ENCODE measurements around the gene SLC16A12. TPM values are rescaled to one million over a fixed set of nuclear protein-coding genes. Genes with fewer than 3 reads are reported as not detected.

SLC16A12 gene
- total RNA-seq, 1 experiment from 2014 or later, result 0.77 TPM

DNA sequence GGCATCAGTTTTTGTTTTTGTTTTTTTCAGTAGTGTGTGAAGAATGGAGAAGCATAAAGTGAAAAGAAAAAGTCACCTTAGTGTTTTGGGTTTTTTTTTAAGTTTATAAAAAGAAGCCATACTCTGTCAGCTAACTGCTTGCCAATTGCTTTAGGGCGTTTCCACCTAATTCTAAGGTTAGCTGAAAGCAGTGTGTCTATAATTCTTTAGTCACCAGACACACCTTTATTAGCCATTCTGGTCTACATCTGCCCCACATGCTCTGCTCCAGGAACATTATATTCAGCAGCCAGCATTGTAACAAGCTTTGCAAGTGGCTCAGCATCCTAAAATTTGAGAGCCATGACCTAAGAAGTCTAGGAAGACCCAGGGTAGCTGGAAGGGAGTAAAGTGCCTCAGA lies 14.1 kb upstream of the SLC16A12 start:
- no peak overlapping the region for H2BK15ac ChIP-seq (ENCODE audit: low read depth, low read length)
- no peak overlapping the region for H4K91ac ChIP-seq (ENCODE audit: insufficient read length, low read depth, low read length)
- no peak overlapping the region for H3K14ac ChIP-seq (ENCODE audit: insufficient read depth, low read length)
- H3K23ac ChIP-seq (ENCODE audit: insufficient read length, low read depth, low read length), result no peak overlapping the region
- no peaks in the 10 kb centered on the region; the same call in 1 of the 2 replicates for H3K27me3 Mint-ChIP-seq (ENCODE audit: low read depth)
- no peak overlapping the region for H3T11ph ChIP-seq (ENCODE audit: low read length)
- peaks cover 0 to 8% (median 0%) of the 10 kb centered on the region in 3 experiments; a peak in 4 of 7 replicates for H3K36me3 Mint-ChIP-seq (ENCODE audit: insufficient read depth in 1 of 3, low read depth in 3 of 3)
- H3K4me3 Mint-ChIP-seq, result no peak overlapping the region
- no peak overlapping the region for H3K4ac ChIP-seq (ENCODE audit: low read depth, low read length)
- no peaks in the 10 kb centered on the region for H3K4me1 ChIP-seq (ENCODE audit: insufficient read depth, low read length)
- H2BK5ac ChIP-seq (ENCODE audit: insufficient read length, low read length), result no peak overlapping the region
- H4K20me1 ChIP-seq (ENCODE audit: control insufficient read depth, insufficient read depth, insufficient read length), result no peaks in the 10 kb centered on the region
- H2AFZ ChIP-seq (ENCODE audit: low read length), result no peak overlapping the region
- no peaks in the 10 kb centered on the region for H3K23me2 ChIP-seq (ENCODE audit: insufficient read length, low read depth, low read length, poor library complexity, severe bottlenecking)
- peaks cover 2 to 10% of the 10 kb centered on the region in 2 experiments; a peak in 4 of 5 replicates for H3K9me3 Mint-ChIP-seq
- no peak overlapping the region for H3K27ac Mint-ChIP-seq
- H3K4me1 Mint-ChIP-seq, result no peaks in the 10 kb centered on the region
- no peak overlapping the region for H3K18ac ChIP-seq (ENCODE audit: insufficient read length, low read depth, low read length)
- H3K9ac ChIP-seq (ENCODE audit: extremely low read depth, insufficient read length, low read length), result no peak overlapping the region
- no peak overlapping the region for H3K27ac ChIP-seq (ENCODE audit: insufficient read length, low read depth, low read length)
- no peaks in the 10 kb centered on the region for H3K9me3 ChIP-seq (ENCODE audit: control insufficient read depth, low read depth, low read length)
- no peak overlapping the region for H3K4me2 ChIP-seq (ENCODE audit: insufficient read depth, insufficient read length, low read length)
- no peak overlapping the region for H2BK20ac ChIP-seq (ENCODE audit: low read depth, low read length, poor library complexity, severe bottlenecking)
- H3K27me3 ChIP-seq (ENCODE audit: insufficient read depth, low read length), result peaks cover 2% of the 10 kb centered on the region; the same call in 1 of the 2 replicates
- TF ChIP-seq, protein P1, sequence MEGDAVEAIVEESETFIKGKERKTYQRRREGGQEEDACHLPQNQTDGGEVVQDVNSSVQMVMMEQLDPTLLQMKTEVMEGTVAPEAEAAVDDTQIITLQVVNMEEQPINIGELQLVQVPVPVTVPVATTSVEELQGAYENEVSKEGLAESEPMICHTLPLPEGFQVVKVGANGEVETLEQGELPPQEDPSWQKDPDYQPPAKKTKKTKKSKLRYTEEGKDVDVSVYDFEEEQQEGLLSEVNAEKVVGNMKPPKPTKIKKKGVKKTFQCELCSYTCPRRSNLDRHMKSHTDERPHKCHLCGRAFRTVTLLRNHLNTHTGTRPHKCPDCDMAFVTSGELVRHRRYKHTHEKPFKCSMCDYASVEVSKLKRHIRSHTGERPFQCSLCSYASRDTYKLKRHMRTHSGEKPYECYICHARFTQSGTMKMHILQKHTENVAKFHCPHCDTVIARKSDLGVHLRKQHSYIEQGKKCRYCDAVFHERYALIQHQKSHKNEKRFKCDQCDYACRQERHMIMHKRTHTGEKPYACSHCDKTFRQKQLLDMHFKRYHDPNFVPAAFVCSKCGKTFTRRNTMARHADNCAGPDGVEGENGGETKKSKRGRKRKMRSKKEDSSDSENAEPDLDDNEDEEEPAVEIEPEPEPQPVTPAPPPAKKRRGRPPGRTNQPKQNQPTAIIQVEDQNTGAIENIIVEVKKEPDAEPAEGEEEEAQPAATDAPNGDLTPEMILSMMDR (conservative IDR thresholded peaks at IDR 0.05), result no peak
- no peak overlapping the region for H2BK12ac ChIP-seq (ENCODE audit: insufficient read length, low read depth, low read length)
- no peak overlapping the region for H4K5ac ChIP-seq (ENCODE audit: insufficient read length, low read depth, low read length)
- H4K8ac ChIP-seq (replicated peaks; ENCODE audit: insufficient read length, low read depth, low read length), result no peak overlapping the region
- H3K79me1 ChIP-seq (ENCODE audit: insufficient read depth, low read depth, low read length, poor library complexity, severe bottlenecking), result no peaks in the 10 kb centered on the region
- H3K79me2 ChIP-seq (ENCODE audit: insufficient read depth, low read length), result no peaks in the 10 kb centered on the region
- H2AK5ac ChIP-seq (ENCODE audit: insufficient read length, low read length), result no peak overlapping the region
- no peak overlapping the region for H2BK120ac ChIP-seq (ENCODE audit: low read depth, low read length, poor library complexity, severe bottlenecking)
- WGBS (ENCODE audit: extremely low coverage, insufficient read length, low lambda C conversion rate), result no CpG with 5 or more reads among the region's 1 CpG
- DNase-seq, result no peak
- no peak overlapping the region for H3K56ac ChIP-seq (ENCODE audit: insufficient read length, low read depth, low read length)

Measured in H9 (cell line).